GM21737 (cell line): ENCODE results near the gene NKX2-2.
"Not testable (repeated sequence)": the region's sequence is repeated elsewhere in the genome, so short reads cannot be mapped to it uniquely, and the experiment has no call there.

Experiments used
- ATAC-seq: cut with Tn5 transposase; IDR thresholded peaks from one replicate; pipeline ENCODE4 v1.9.1; 2021; ENCODE audit warnings: mild to moderate bottlenecking, moderate library complexity; ENCODE audit not compliant: unreplicated experiment

NKX2-2 gene

GRCh38 chr20:21509597-21510371 is 4.1 kb downstream of the NKX2-2 start:
- no peak for ATAC-seq

GRCh38 chr20:21509079-21509596 is 4.7 kb downstream of the NKX2-2 start:
- ATAC-seq, result no peak

- ATAC-seq, result no peak
Measured at GRCh38 chr20:21508230-21509078, 5.4 kb downstream of the NKX2-2 start.

GRCh38 chr20:21507400-21508229 is 6.2 kb downstream of the NKX2-2 start:
- ATAC-seq, result no peak

- no peak for ATAC-seq
Measured at GRCh38 chr20:21505810-21506530, 7.9 kb downstream of the NKX2-2 start.

- peak; percentile 44 for ATAC-seq
Measured at GRCh38 chr20:21505161-21505809, 8.6 kb downstream of the NKX2-2 start.

- no peak for ATAC-seq
Measured at GRCh38 chr20:21504323-21504722, 9.5 kb downstream of the NKX2-2 start.

GRCh38 chr20:21503345-21503744 is 10.5 kb downstream of the NKX2-2 start:
- peak; percentile 78 for ATAC-seq

GRCh38 chr20:21501184-21501583 is 12.7 kb downstream of the NKX2-2 start:
- ATAC-seq, result no peak

GRCh38 chr20:21500599-21500998 is 13.3 kb downstream of the NKX2-2 start:
- ATAC-seq, result no peak

GRCh38 chr20:21499641-21500040 is 14.2 kb downstream of the NKX2-2 start:
- no peak for ATAC-seq

GRCh38 chr20:21498635-21499034 is 15.2 kb downstream of the NKX2-2 start:
- no peak for ATAC-seq

- no peak for ATAC-seq
Measured at GRCh38 chr20:21498195-21498594, 15.7 kb downstream of the NKX2-2 start.

GRCh38 chr20:21496452-21496851 is 17.4 kb downstream of the NKX2-2 start:
- ATAC-seq, result no peak

- no peak for ATAC-seq
Measured at GRCh38 chr20:21493049-21493448, 20.8 kb downstream of the NKX2-2 start.

- ATAC-seq, result no peak
Measured at GRCh38 chr20:21490105-21490504, 23.8 kb downstream of the NKX2-2 start.

- not testable (repeated sequence) for ATAC-seq
Measured at GRCh38 chr20:21480144-21480543, 33.7 kb downstream of the NKX2-2 start.

- no peak for ATAC-seq
Measured at GRCh38 chr20:21465799-21466198, 48.1 kb downstream of the NKX2-2 start.

- ATAC-seq, result no peak
Measured at GRCh38 chr20:21464916-21465315, 48.9 kb downstream of the NKX2-2 start.
